Measurements from ENCODE around the gene IL4R.

IL4R gene

DNA sequence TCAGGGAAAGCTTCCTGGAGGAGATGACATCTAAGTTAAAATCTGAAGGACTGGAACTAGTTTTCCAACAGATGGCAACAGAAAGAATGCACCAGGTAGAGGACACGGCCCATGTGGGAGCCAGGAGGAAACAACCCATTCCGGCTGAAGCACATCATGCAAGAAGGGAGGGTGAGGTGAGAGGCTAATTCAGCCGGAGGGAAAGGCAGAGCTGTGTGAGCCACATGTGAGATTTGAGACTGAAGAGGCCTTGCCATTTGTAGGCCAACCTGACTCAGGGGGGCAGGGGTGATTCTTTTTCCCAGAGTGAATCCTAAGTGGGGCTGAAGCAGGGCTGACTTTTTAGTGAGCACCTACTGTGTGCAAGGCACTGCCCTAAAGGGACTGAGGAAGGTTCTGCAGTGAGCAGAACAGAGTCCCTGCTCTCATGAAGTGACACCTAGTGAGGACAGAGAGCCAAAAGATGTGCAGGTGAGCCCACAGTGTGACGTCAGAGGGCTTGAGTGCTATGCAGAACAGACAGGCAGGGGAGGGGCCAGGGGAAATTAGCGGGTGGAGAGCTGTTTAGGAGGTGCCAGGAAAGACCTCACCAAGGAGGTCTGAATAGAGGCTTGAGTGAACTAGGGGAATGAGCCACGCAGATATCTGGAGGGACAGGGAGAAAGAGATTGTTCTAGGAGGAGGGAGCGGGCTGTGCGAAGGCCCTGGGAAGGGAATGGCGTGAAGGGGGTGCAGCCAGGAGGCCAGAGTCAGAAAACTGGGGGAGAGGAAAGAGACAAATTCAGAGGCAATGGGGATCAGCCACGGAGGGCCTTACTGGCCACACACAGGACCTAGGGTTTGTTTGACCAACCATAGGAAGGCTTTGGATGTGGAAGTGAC is 68.4 kb downstream of the IL4R start:
- no peak for DNase-seq (ENCODE audit: extremely low read depth, low read depth)
- TF ChIP-seq, protein P1, sequence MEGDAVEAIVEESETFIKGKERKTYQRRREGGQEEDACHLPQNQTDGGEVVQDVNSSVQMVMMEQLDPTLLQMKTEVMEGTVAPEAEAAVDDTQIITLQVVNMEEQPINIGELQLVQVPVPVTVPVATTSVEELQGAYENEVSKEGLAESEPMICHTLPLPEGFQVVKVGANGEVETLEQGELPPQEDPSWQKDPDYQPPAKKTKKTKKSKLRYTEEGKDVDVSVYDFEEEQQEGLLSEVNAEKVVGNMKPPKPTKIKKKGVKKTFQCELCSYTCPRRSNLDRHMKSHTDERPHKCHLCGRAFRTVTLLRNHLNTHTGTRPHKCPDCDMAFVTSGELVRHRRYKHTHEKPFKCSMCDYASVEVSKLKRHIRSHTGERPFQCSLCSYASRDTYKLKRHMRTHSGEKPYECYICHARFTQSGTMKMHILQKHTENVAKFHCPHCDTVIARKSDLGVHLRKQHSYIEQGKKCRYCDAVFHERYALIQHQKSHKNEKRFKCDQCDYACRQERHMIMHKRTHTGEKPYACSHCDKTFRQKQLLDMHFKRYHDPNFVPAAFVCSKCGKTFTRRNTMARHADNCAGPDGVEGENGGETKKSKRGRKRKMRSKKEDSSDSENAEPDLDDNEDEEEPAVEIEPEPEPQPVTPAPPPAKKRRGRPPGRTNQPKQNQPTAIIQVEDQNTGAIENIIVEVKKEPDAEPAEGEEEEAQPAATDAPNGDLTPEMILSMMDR (IDR thresholded peaks at IDR 0.05; ENCODE audit: low read depth, low read length) = no peak

DNA sequence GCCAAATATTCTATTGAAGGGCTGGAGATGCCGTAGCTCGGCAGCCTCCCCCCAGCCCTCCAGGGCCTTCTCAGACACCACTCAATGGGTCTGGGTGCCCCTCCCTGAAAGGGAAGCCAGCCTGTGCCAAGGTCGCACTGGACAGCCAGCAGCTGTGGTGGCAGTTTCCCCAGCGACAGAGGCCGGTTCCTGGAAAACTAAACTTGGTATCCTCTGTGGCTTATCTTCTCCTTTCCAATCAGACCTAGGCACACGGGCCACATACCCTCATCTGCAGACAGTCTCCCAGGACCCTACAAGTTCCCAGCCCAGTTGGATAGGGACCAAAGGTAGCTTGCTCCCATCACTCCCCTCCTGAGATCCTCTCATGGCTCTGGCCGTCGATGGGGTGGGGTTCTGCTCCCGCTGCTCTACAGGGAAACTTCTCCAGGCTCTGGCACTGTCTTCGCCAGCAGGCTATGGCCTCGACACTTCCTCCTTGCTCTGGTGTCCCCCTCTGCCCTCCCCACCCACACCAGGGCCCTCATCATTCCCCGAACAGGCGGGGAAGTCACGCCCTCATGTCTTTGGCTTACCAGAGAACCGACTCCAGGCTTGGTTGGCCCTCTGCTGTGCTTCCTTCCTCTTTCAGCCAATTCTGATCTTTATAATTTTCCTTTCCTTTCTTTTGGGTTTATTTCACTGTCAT is 69.9 kb downstream of the IL4R start:
- TF ChIP-seq, protein P1 (IDR thresholded peaks at IDR 0.05; ENCODE audit: low read depth, low read length) = no peak
- no peak for DNase-seq (ENCODE audit: extremely low read depth, low read depth)

DNA sequence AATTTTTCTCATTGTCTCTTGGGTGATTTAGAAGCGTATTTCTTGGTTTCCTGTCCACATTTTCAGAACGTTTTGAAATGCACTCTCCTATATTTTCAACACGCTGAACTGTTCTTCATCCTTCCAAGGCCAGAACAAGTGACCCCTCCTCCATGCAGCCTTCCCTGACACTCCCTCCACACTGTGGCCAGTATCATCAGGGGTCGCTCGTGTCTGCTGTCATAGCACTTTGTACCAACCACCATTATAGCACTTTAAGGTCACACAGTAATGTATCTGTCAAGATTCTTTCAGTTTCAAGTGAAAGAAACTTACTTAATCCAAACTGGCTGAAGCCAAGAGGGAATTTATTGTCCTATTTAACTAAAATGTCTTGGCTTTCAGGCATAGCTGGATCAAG is 70.7 kb downstream of the IL4R start:
- DNase-seq (ENCODE audit: extremely low read depth, low read depth) = no peak
- TF ChIP-seq, protein P1 (IDR thresholded peaks at IDR 0.05; ENCODE audit: low read depth, low read length) = no peak

DNA sequence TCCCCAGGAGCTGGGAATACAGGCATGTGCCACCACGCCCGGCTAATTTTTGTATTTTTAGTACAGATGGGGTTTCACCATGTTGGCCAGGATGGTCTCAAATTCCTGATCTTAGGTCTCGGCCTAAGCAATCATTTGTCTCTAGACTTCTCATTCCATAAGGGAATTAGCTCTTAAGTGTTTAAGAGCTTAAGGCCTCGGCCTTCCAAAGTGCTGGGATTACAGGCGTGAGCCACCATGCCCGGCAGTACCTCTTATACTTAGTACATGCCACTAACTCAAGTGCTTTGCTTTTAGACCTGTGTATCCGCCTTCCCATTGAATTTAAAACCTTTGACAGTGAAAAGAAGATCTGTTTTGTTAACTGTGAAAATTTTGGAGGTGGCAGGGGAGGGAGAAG is 71.6 kb downstream of the IL4R start:
- no peak for DNase-seq (ENCODE audit: extremely low read depth, low read depth)
- TF ChIP-seq, protein P1 (IDR thresholded peaks at IDR 0.05; ENCODE audit: low read depth, low read length) = no peak

DNA sequence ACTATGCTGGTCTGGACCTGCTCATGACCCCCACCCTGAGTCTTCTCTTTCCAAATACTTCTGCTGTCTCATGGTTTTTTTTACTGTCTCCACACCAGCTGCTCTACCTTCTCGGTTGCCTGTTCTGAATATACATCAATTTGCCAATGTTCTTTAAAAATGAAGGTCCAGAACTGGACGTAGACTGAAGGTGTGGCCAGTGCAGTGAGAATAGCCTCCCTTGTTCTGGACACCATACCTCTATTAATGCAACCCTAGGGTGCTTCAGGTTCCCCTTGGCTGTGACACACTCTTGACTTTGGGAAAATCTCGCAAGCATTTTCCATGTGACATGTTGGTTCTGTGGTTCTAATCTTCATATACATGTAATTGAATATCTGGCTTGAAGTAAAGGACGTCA is 72.9 kb downstream of the IL4R start:
- TF ChIP-seq, protein P1 (IDR thresholded peaks at IDR 0.05; ENCODE audit: low read depth, low read length) = no peak
- DNase-seq (ENCODE audit: extremely low read depth, low read depth) = no peak

DNA sequence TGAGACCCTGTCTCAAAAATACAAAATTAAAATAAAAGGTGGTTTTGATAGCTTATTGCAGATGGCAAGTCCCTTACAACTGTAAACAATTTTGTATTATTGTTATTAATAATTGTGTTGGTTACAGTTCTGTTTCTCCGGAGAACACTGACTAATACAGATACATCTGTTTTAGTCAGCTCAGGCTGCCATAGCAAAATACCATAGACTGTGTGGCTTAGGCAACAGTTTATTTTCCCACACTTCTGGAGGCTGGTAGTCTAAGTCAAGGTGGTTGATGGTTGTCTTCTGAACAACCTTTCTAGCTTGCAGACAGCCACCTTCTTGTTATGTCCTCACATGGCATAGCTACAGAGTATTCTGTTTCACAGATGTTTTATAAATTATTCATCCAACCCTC is 74.0 kb downstream of the IL4R start:
- DNase-seq (ENCODE audit: extremely low read depth, low read depth) = no peak

More for the DNA sequence above, 74.0 kb downstream of the IL4R start:
- TF ChIP-seq, protein P1 (IDR thresholded peaks at IDR 0.05; ENCODE audit: low read depth, low read length) = no peak
